Calu3 (cell line): Measurements from ENCODE around the gene GABRP. TPM values are rescaled to one million over a fixed set of nuclear protein-coding genes. Genes with fewer than 3 reads are reported as not detected.

ENCODE experiments used
- BruUV-seq: library from RNA; stranded (reverse); fragments of 400-500 nt; replicated peaks from 2 replicates; lab custom pipeline; 2021; lab: Mats Ljungman, UMichigan
- CTCF ChIA-PET: fragments of 300-600 bp; sonication (Branson Sonifier 250); formaldehyde crosslinking; loops from one replicate; lab custom pipeline; 2022; ENCODE audit warnings: antibody characterized with exemption; lab: Charles Lee
- DNase-seq: peaks from one replicate; pipeline ENCODE4 v3.0.0; 2022
- H3K27ac Mint-ChIP-seq: one replicate; pipeline ENCODE4 v1.8.0; 2022; ENCODE audit warnings: mixed read lengths; ENCODE audit not compliant: unreplicated experiment
- H3K27me3 Mint-ChIP-seq: one replicate; pipeline ENCODE4 v1.8.0; 2022; ENCODE audit warnings: mixed read lengths; ENCODE audit not compliant: unreplicated experiment
- H3K36me3 Mint-ChIP-seq: one replicate; pipeline ENCODE4 v1.8.0; 2022; ENCODE audit warnings: mild to moderate bottlenecking, moderate library complexity, mixed read lengths; ENCODE audit not compliant: insufficient read depth, unreplicated experiment
- H3K4me1 Mint-ChIP-seq: one replicate; pipeline ENCODE4 v1.8.0; 2022; ENCODE audit warnings: mild to moderate bottlenecking, low read depth, mixed read lengths; ENCODE audit not compliant: unreplicated experiment
- H3K4me3 Mint-ChIP-seq: one replicate; pipeline ENCODE4 v1.8.0; 2022; ENCODE audit warnings: mild to moderate bottlenecking, low read depth, moderate library complexity, mixed read lengths; ENCODE audit not compliant: unreplicated experiment
- H3K9me3 Mint-ChIP-seq: one replicate; pipeline ENCODE4 v1.8.0; 2022; ENCODE audit warnings: low read depth, mixed read lengths; ENCODE audit not compliant: unreplicated experiment
- CTCF ChIP-seq: fragments of 200-600 bp; IDR thresholded peaks from one replicate; pipeline ENCODE4 v1.8.0; 2022; ENCODE audit warnings: antibody characterized with exemption; ENCODE audit not compliant: unreplicated experiment
- intact Hi-C: fragments of 100-400 bp; cut with micrococcal nuclease; formaldehyde crosslinking; loops from one replicate; pipeline ENCODE4 v1.10.0; 2022; ENCODE audit not compliant: unreplicated experiment
- total RNA-seq: library from RNA; stranded (reverse); gene quantifications from 2 replicates; pipeline ENCODE4 v1.2.3, GENCODE V29; 2022

The GABRP gene
- total RNA-seq, 1 experiment from 2014 or later, result 1,278 TPM

GRCh38 chr5:170755679-170756456 is 27.7 kb upstream of the GABRP start:
- H3K27me3 Mint-ChIP-seq, result no peaks in the 10 kb centered on the region

GRCh38 chr5:170756691-170757090 is 26.8 kb upstream of the GABRP start:
- Mint-ChIP-seq H3K27me3 (no peaks in the 10 kb centered on the region), H3K27ac (peak overlapping the region; percentile 93), H3K4me3 (peak overlapping the region; percentile 24), H3K36me3 (peaks cover 54% of the 10 kb centered on the region), H3K9me3 (peaks cover 4% of the 10 kb centered on the region), H3K4me1 (peaks cover 76% of the 10 kb centered on the region)
- CTCF ChIA-PET, result interaction anchor here (1.1 to 2.3 kb wide), 3 partner anchors 26 to 35 kb away, joined by 3 to 12 read pairs (median 7); partner anchors contain the start of gene GABRP
- intact Hi-C loops, result loop anchor here (2.0 to 5.0 kb wide), 2 partner anchors 26 to 81 kb away; partner anchors contain the start of gene GABRP
- TF ChIP-seq CTCF, result no peak
- BruUV-seq, result TSS peak; percentile 78
- DNase-seq, result peak; percentile 47

More at GRCh38 chr5:170755679-170756456, 27.7 kb upstream of the GABRP start:
- BruUV-seq, result no TSS peak
- CTCF ChIA-PET, result interaction anchor here (1.1 to 2.3 kb wide), 3 partner anchors 27 to 36 kb away, joined by 3 to 12 read pairs (median 7); partner anchors contain the start of gene GABRP
- DNase-seq, result peak; percentile 69
- Mint-ChIP-seq H3K27ac (peak overlapping the region; percentile 93), H3K4me3 (peak overlapping the region; percentile 24), H3K36me3 (peaks cover 60% of the 10 kb centered on the region), H3K4me1 (peaks cover 80% of the 10 kb centered on the region), H3K9me3 (peaks cover 4% of the 10 kb centered on the region)
- TF ChIP-seq CTCF, result no peak
- intact Hi-C loops, result loop anchor here (2.0 to 5.0 kb wide), 2 partner anchors 27 to 81 kb away; partner anchors contain the start of gene GABRP

GRCh38 chr5:170757182-170757601 is 26.3 kb upstream of the GABRP start:
- BruUV-seq, result no TSS peak
- DNase-seq, result peak; percentile 83
- no peak for TF ChIP-seq CTCF
- Mint-ChIP-seq H3K9me3 (peaks cover 4% of the 10 kb centered on the region), H3K27me3 (no peaks in the 10 kb centered on the region), H3K4me3 (peak overlapping the region; percentile 24), H3K36me3 (peaks cover 49% of the 10 kb centered on the region), H3K27ac (peak overlapping the region; percentile 93), H3K4me1 (peaks cover 71% of the 10 kb centered on the region)
- CTCF ChIA-PET, result interaction anchor here (2.3 kb wide), 1 partner anchor 26 kb away, joined by 12 read pairs; the partner anchor contains the start of gene GABRP
- intact Hi-C loops, result loop anchor here (2.0 to 5.0 kb wide), 2 partner anchors 26 to 80 kb away; partner anchors contain the start of gene GABRP

- no TSS peak for BruUV-seq
- H3K36me3 Mint-ChIP-seq, result peaks cover 47% of the 10 kb centered on the region
- H3K27me3 Mint-ChIP-seq, result no peaks in the 10 kb centered on the region
- intact Hi-C loops, result loop anchor here (2.0 to 5.0 kb wide), 2 partner anchors 25 to 80 kb away; partner anchors contain the start of gene GABRP
- no peak for DNase-seq
- H3K9me3 Mint-ChIP-seq, result peaks cover 4% of the 10 kb centered on the region
- peaks cover 66% of the 10 kb centered on the region for H3K4me1 Mint-ChIP-seq
- TF ChIP-seq CTCF, result no peak
- CTCF ChIA-PET, result no interaction called here
- peak overlapping the region; percentile 93 for H3K27ac Mint-ChIP-seq
- peak overlapping the region; percentile 24 for H3K4me3 Mint-ChIP-seq
These were observed 25.9 kb upstream of the GABRP start for GRCh38 chr5:170757669-170758068.
